ENCODE measurements around the gene CADPS2. TPM values are rescaled to one million over a fixed set of nuclear protein-coding genes. Genes with fewer than 3 reads are reported as not detected.
"Not testable (repeated sequence)": the region's sequence is repeated elsewhere in the genome, so short reads cannot be mapped to it uniquely, and the experiment has no call there.

Gene CADPS2
- total RNA-seq, 2 experiments from 2014 or later: not detected

- H3K36me3 Mint-ChIP-seq: no peaks in the 10 kb centered on the region
- peaks cover 1% of the 10 kb centered on the region for H3K4me1 Mint-ChIP-seq
- H3K27me3 Mint-ChIP-seq: peaks cover 27% of the 10 kb centered on the region
- H3K27ac Mint-ChIP-seq: no peak overlapping the region
- H3K4me3 Mint-ChIP-seq: no peak overlapping the region
- no peak for DNase-seq
- H3K9me3 Mint-ChIP-seq: no peaks in the 10 kb centered on the region
These were observed 4.9 kb downstream of the CADPS2 start for GRCh38 chr7:122881324-122881723.

- no peaks in the 10 kb centered on the region for H3K4me1 Mint-ChIP-seq
- no peaks in the 10 kb centered on the region for H3K36me3 Mint-ChIP-seq
- H3K4me3 Mint-ChIP-seq: no peak overlapping the region
- H3K27me3 Mint-ChIP-seq: peaks cover 3% of the 10 kb centered on the region
- no peak overlapping the region for H3K27ac Mint-ChIP-seq
- DNase-seq: no peak
- H3K9me3 Mint-ChIP-seq: peaks cover 20% of the 10 kb centered on the region
These were observed 17.0 kb downstream of the CADPS2 start for GRCh38 chr7:122869260-122869659.

GRCh38 chr7:122867471-122867980, 18.7 kb downstream of the CADPS2 start:
- DNase-seq: no peak
- H3K9me3 Mint-ChIP-seq: peaks cover 19% of the 10 kb centered on the region
- H3K27me3 Mint-ChIP-seq: peaks cover 3% of the 10 kb centered on the region
- no peak overlapping the region for H3K4me3 Mint-ChIP-seq
- H3K36me3 Mint-ChIP-seq: no peaks in the 10 kb centered on the region
- H3K4me1 Mint-ChIP-seq: no peaks in the 10 kb centered on the region
- no peak overlapping the region for H3K27ac Mint-ChIP-seq

GRCh38 chr7:122864838-122865237, 21.4 kb downstream of the CADPS2 start:
- H3K4me3 Mint-ChIP-seq: no peak overlapping the region

GRCh38 chr7:122864016-122864415, 22.2 kb downstream of the CADPS2 start:
- Mint-ChIP-seq H3K4me3 (no peak overlapping the region), H3K27me3 (no peaks in the 10 kb centered on the region), H3K36me3 (no peaks in the 10 kb centered on the region), H3K4me1 (no peaks in the 10 kb centered on the region), H3K9me3 (peaks cover 9% of the 10 kb centered on the region), H3K27ac (no peak overlapping the region)
- DNase-seq: no peak

More at GRCh38 chr7:122864838-122865237, 21.4 kb downstream of the CADPS2 start:
- H3K36me3 Mint-ChIP-seq: no peaks in the 10 kb centered on the region
- no peaks in the 10 kb centered on the region for H3K4me1 Mint-ChIP-seq
- H3K27ac Mint-ChIP-seq: no peak overlapping the region
- no peak for DNase-seq
- peaks cover 15% of the 10 kb centered on the region for H3K9me3 Mint-ChIP-seq
- H3K27me3 Mint-ChIP-seq: no peaks in the 10 kb centered on the region

GRCh38 chr7:122858320-122858719, 27.9 kb downstream of the CADPS2 start:
- Mint-ChIP-seq H3K27ac (no peak overlapping the region), H3K36me3 (no peaks in the 10 kb centered on the region), H3K4me3 (no peak overlapping the region), H3K9me3 (peaks cover 4% of the 10 kb centered on the region), H3K27me3 (no peaks in the 10 kb centered on the region), H3K4me1 (no peaks in the 10 kb centered on the region)
- no peak for DNase-seq

- Mint-ChIP-seq H3K4me3 (no peak overlapping the region), H3K27ac (no peak overlapping the region), H3K36me3 (no peaks in the 10 kb centered on the region), H3K9me3 (peaks cover 3% of the 10 kb centered on the region), H3K27me3 (no peaks in the 10 kb centered on the region), H3K4me1 (no peaks in the 10 kb centered on the region)
- DNase-seq: no peak
These were observed 35.7 kb downstream of the CADPS2 start for GRCh38 chr7:122850528-122850927.

- Mint-ChIP-seq H3K36me3 (no peaks in the 10 kb centered on the region), H3K27ac (no peak overlapping the region)
- no peak for DNase-seq
These were observed 36.3 kb downstream of the CADPS2 start for GRCh38 chr7:122849957-122850328.

GRCh38 chr7:122849322-122849956, 36.8 kb downstream of the CADPS2 start:
- Mint-ChIP-seq H3K27ac (no peak overlapping the region), H3K27me3 (no peaks in the 10 kb centered on the region), H3K36me3 (no peaks in the 10 kb centered on the region), H3K9me3 (peaks cover 3% of the 10 kb centered on the region), H3K4me1 (no peaks in the 10 kb centered on the region), H3K4me3 (no peak overlapping the region)
- DNase-seq: no peak

More at GRCh38 chr7:122849957-122850328, 36.3 kb downstream of the CADPS2 start:
- Mint-ChIP-seq H3K4me3 (no peak overlapping the region), H3K27me3 (no peaks in the 10 kb centered on the region), H3K4me1 (no peaks in the 10 kb centered on the region), H3K9me3 (peaks cover 3% of the 10 kb centered on the region)

- peaks cover 1% of the 10 kb centered on the region for H3K9me3 Mint-ChIP-seq
These were observed 38.3 kb downstream of the CADPS2 start for GRCh38 chr7:122847871-122848473.

GRCh38 chr7:122846591-122846990, 39.7 kb downstream of the CADPS2 start:
- no peak for DNase-seq
- peaks cover 2% of the 10 kb centered on the region for H3K9me3 Mint-ChIP-seq
- H3K36me3 Mint-ChIP-seq: no peaks in the 10 kb centered on the region
- H3K27ac Mint-ChIP-seq: no peak overlapping the region
- no peak overlapping the region for H3K4me3 Mint-ChIP-seq
- no peaks in the 10 kb centered on the region for H3K4me1 Mint-ChIP-seq
- H3K27me3 Mint-ChIP-seq: no peaks in the 10 kb centered on the region

More at GRCh38 chr7:122847871-122848473, 38.3 kb downstream of the CADPS2 start:
- Mint-ChIP-seq H3K27me3 (no peaks in the 10 kb centered on the region), H3K36me3 (no peaks in the 10 kb centered on the region), H3K4me1 (no peaks in the 10 kb centered on the region), H3K27ac (no peak overlapping the region), H3K4me3 (no peak overlapping the region)
- no peak for DNase-seq

- no peaks in the 10 kb centered on the region for H3K4me1 Mint-ChIP-seq
- H3K36me3 Mint-ChIP-seq: no peaks in the 10 kb centered on the region
- no peak for DNase-seq
- H3K27me3 Mint-ChIP-seq: no peaks in the 10 kb centered on the region
- peaks cover 2% of the 10 kb centered on the region for H3K9me3 Mint-ChIP-seq
- H3K27ac Mint-ChIP-seq: no peak overlapping the region
- no peak overlapping the region for H3K4me3 Mint-ChIP-seq
These were observed 41.0 kb downstream of the CADPS2 start for GRCh38 chr7:122845286-122845685.

- no peaks in the 10 kb centered on the region for H3K36me3 Mint-ChIP-seq
- DNase-seq: no peak
- H3K9me3 Mint-ChIP-seq: peaks cover 4% of the 10 kb centered on the region
- no peak overlapping the region for H3K27ac Mint-ChIP-seq
- H3K4me1 Mint-ChIP-seq: no peaks in the 10 kb centered on the region
- H3K27me3 Mint-ChIP-seq: no peaks in the 10 kb centered on the region
- no peak overlapping the region for H3K4me3 Mint-ChIP-seq
These were observed 41.9 kb downstream of the CADPS2 start for GRCh38 chr7:122844191-122844988.

- Mint-ChIP-seq H3K36me3 (no peaks in the 10 kb centered on the region), H3K27me3 (no peaks in the 10 kb centered on the region), H3K9me3 (peaks cover 6% of the 10 kb centered on the region), H3K27ac (no peak overlapping the region), H3K4me1 (no peaks in the 10 kb centered on the region), H3K4me3 (no peak overlapping the region)
- no peak for DNase-seq
These were observed 43.3 kb downstream of the CADPS2 start for GRCh38 chr7:122842971-122843370.

- not testable (repeated sequence) for DNase-seq, H3K27ac Mint-ChIP-seq, H3K4me3 Mint-ChIP-seq, H3K9me3 Mint-ChIP-seq, H3K4me1 Mint-ChIP-seq, H3K27me3 Mint-ChIP-seq, H3K36me3 Mint-ChIP-seq
These were observed 50.0 kb downstream of the CADPS2 start for GRCh38 chr7:122836286-122836685.

Data from activated naive CD8-positive, alpha-beta T cell treated with anti-CD3 and anti-CD28 coated beads for 36 hours (primary cell).